SK-N-SH (cell line): Measurements from ENCODE around the gene LRIF1. TPM values are rescaled to one million over a fixed set of nuclear protein-coding genes. Genes with fewer than 3 reads are reported as not detected.

Source experiments
- CTCF ChIA-PET: fragments of 300-600, 350-600 bp; formaldehyde crosslinking; extraction: SDS; loops from one replicate; lab custom pipeline; 2021; lab: Yijun Ruan, JAX
- POLR2A ChIA-PET: fragments of 350-600 bp; sonication (Branson Sonifier 250); formaldehyde crosslinking; extraction: SDS; loops from one replicate; lab custom pipeline; 2020; ENCODE audit warnings: antibody characterized with exemption, inconsistent platforms; lab: Yijun Ruan, JAX
- DNase-seq: peaks from one replicate; pipeline ENCODE4 v3.0.0; 2012
- H2AFZ ChIP-seq: fragments of 200-600 bp; sonication (generic); 2 replicates; pipeline ENCODE4 v1.8.1; 2016; ENCODE audit warnings: antibody characterized with exemption, mild to moderate bottlenecking, low read depth
- H3F3A ChIP-seq: fragments of 200-600 bp; sonication (generic); replicated peaks from 2 replicates; pipeline ENCODE3; 2016; ENCODE audit warnings: antibody characterized with exemption, mild to moderate bottlenecking; ENCODE audit not compliant: insufficient read depth
- H3K27ac ChIP-seq, 2 experiments: fragments of 200-500 bp in 1 of 2; fragments of 200-600 bp in 1 of 2; sonication (Bioruptor generic) in 1 of 2; sonication (generic), shearing (Covaris generic) in 1 of 2; 2 replicates each; pipeline versions ENCODE4 v1.5.1 to v1.6.1; 2014 to 2016; ENCODE audit warnings: low read depth in 2 of 2, inconsistent platforms in 1 of 2, low read length in 1 of 2, mild to moderate bottlenecking in 1 of 2, mixed read lengths in 1 of 2
- H3K27me3 ChIP-seq: fragments of 200-600 bp; sonication (generic), shearing (Covaris generic); 2 replicates; pipeline ENCODE4 v1.6.1; 2016; ENCODE audit warnings: mixed run types; ENCODE audit not compliant: insufficient read depth
- H3K36me3 ChIP-seq, 2 experiments: fragments of 200-500 bp in 1 of 2; fragments of 200-600 bp in 1 of 2; sonication (Bioruptor generic) in 1 of 2; sonication (generic) in 1 of 2; replicated peaks in 1 of 2; 2 replicates each; pipeline versions ENCODE3 to v1.5.1; 2014 to 2016; ENCODE audit warnings: low read length in 1 of 2, mild to moderate bottlenecking in 1 of 2; ENCODE audit not compliant: insufficient read depth in 2 of 2, control insufficient read depth in 1 of 2
- H3K4me1 ChIP-seq, 2 experiments: fragments of 200-500 bp in 1 of 2; fragments of 200-600 bp in 1 of 2; sonication (Bioruptor generic) in 1 of 2; sonication (generic), shearing (Covaris generic) in 1 of 2; 2 replicates each; pipeline versions ENCODE4 v1.5.1 to v1.6.1; 2014 to 2016; ENCODE audit warnings: low read depth in 1 of 2, low read length in 1 of 2, mixed run types in 1 of 2; ENCODE audit not compliant: insufficient read depth in 2 of 2, control insufficient read depth in 1 of 2
- H3K4me2 ChIP-seq: fragments of 200-600 bp; sonication (generic), shearing (Covaris generic); 2 replicates; pipeline ENCODE4 v1.6.1; 2017; ENCODE audit warnings: mixed run types
- H3K4me3 ChIP-seq, 2 experiments: fragments of 200-500 bp in 1 of 2; fragments of 200-600 bp in 1 of 2; sonication (Bioruptor generic) in 1 of 2; sonication (generic), shearing (Covaris generic) in 1 of 2; 2 replicates each; pipeline versions ENCODE4 v1.5.1 to v1.8.1; 2014 to 2016; ENCODE audit warnings: low read depth in 2 of 2, inconsistent platforms in 1 of 2, low read length in 1 of 2, mild to moderate bottlenecking in 1 of 2, mixed read lengths in 1 of 2, moderate library complexity in 1 of 2
- H3K79me2 ChIP-seq: fragments of 200-600 bp; sonication (generic); 2 replicates; pipeline ENCODE4 v1.8.1; 2017; ENCODE audit warnings: mild to moderate bottlenecking; ENCODE audit not compliant: insufficient read depth
- H3K9ac ChIP-seq: fragments of 200-600 bp; sonication (generic); 2 replicates; pipeline ENCODE4 v1.6.1; 2017; ENCODE audit warnings: mixed run types
- H3K9me2 ChIP-seq: fragments of 200-600 bp; sonication (generic); 2 replicates; pipeline ENCODE4 v1.6.1; 2017; ENCODE audit warnings: mixed run types
- H3K9me3 ChIP-seq: fragments of 200-600 bp; sonication (generic); 2 replicates; pipeline ENCODE4 v1.6.1; 2017; ENCODE audit warnings: mixed run types, mild to moderate bottlenecking, moderate library complexity
- H4K20me1 ChIP-seq: fragments of 200-600 bp; sonication (generic); 2 replicates; pipeline ENCODE4 v1.6.1; 2017; ENCODE audit warnings: mild to moderate bottlenecking, mixed run types; ENCODE audit not compliant: insufficient read depth
- CHD2 ChIP-seq: fragments of 150-350 bp; IDR thresholded peaks from 2 replicates; pipeline ENCODE4 v1.6.1; 2018; ENCODE audit warnings: low read length; ENCODE audit not compliant: partially characterized antibody
- EP300 ChIP-seq, 2 experiments: IDR thresholded peaks; 2 replicates each; pipeline versions ENCODE4 v1.4.0 to v1.6.1; 2012; ENCODE audit warnings: borderline replicate concordance in 1 of 2, low read depth in 1 of 2, low read length in 1 of 2
- FOSL2 ChIP-seq: IDR thresholded peaks from 2 replicates; pipeline ENCODE4 v1.4.0; 2012; ENCODE audit warnings: low read depth, mild to moderate bottlenecking, moderate library complexity, borderline replicate concordance
- FOXJ3 ChIP-seq: sonication (generic); formaldehyde crosslinking; IDR thresholded peaks from 2 replicates; pipeline ENCODE4 v1.5.1; 2020; ENCODE audit warnings: mild to moderate bottlenecking, missing genetic modification reagents
- FOXM1 ChIP-seq: IDR thresholded peaks from 2 replicates; pipeline ENCODE4 v1.4.0; 2012; ENCODE audit warnings: low read depth, mild to moderate bottlenecking
- MEF2A ChIP-seq: IDR thresholded peaks from 2 replicates; pipeline ENCODE4 v1.4.0; 2012; ENCODE audit warnings: low read depth, borderline replicate concordance
- MXI1 ChIP-seq: IDR thresholded peaks from 2 replicates; pipeline ENCODE4 v1.6.1; 2012; ENCODE audit warnings: mild to moderate bottlenecking, low read depth, low read length, improper control_type of control experiment
- NRF1 ChIP-seq: IDR thresholded peaks from 2 replicates; pipeline ENCODE4 v1.6.1; 2012; ENCODE audit warnings: low read depth, mild to moderate bottlenecking, low read length
- RAD21 ChIP-seq: IDR thresholded peaks from 2 replicates; pipeline ENCODE4 v1.6.1; 2012; ENCODE audit warnings: mild to moderate bottlenecking, low read length
- RCOR1 ChIP-seq: fragments of 150-350 bp; IDR thresholded peaks from 2 replicates; pipeline ENCODE4 v1.6.1; 2017; ENCODE audit warnings: antibody characterized with exemption, low read length
- RFX5 ChIP-seq: IDR thresholded peaks from 2 replicates; pipeline ENCODE4 v1.6.1; 2012; ENCODE audit warnings: mild to moderate bottlenecking, improper control_type of control experiment, low read length
- RXRA ChIP-seq: IDR thresholded peaks from 2 replicates; pipeline ENCODE4 v1.4.0; 2012; ENCODE audit warnings: low read depth, mild to moderate bottlenecking, borderline replicate concordance
- USF1 ChIP-seq: IDR thresholded peaks from 2 replicates; pipeline ENCODE4 v1.4.0; 2012; ENCODE audit warnings: low read depth, borderline replicate concordance
- YY1 ChIP-seq: IDR thresholded peaks from 2 replicates; pipeline ENCODE4 v1.4.0; 2012; ENCODE audit warnings: low read depth, mild to moderate bottlenecking
- ZBTB33 ChIP-seq: IDR thresholded peaks from 2 replicates; pipeline ENCODE4 v1.4.0; 2012; ENCODE audit warnings: low read depth, borderline replicate concordance
- WGBS: methylation state at CpG from one replicate; pipeline ENCODE4 v1.1.6; 2017; ENCODE audit warnings: low lambda C conversion rate; 5-methylcytosine and 5-hydroxymethylcytosine counted together
- polyA plus RNA-seq, 3 experiments: library from polyadenylated mRNA; depleted of rRNA; stranded (reverse); fragments of >200 nt; gene quantifications; 2 replicates each; pipeline ENCODE4 v1.2.3, GENCODE V29; 2012

LRIF1 gene
- polyA plus RNA-seq, 1 of the 3 experiments (the other 2 are of a cell fraction) = 6.6 TPM

GRCh38 chr1:110967256-110967655, 3.5 kb upstream of the LRIF1 start:
- Histone ChIP-seq H4K20me1 (peaks cover 1% of the 10 kb centered on the region; the same call in 1 of the 2 replicates), H3K79me2 (peaks cover 8% of the 10 kb centered on the region), H2AFZ (0 out of 2 replicates have a peak overlapping the region, but pooled peaks have one; percentile 25), H3K9me2 (no peaks in the 10 kb centered on the region), H3K27me3 (no peaks in the 10 kb centered on the region; the same call in 1 of the 2 replicates), H3K9ac (no peak overlapping the region), H3K4me1 (no peaks in the 10 kb centered on the region; a peak in 2 of 4 replicates), H3K4me3 (no peak overlapping the region), H3K27ac (no peak overlapping the region), H3K9me3 (no peaks in the 10 kb centered on the region), H3K4me2 (no peak overlapping the region), H3K36me3 (peaks cover 0 to 4% of the 10 kb centered on the region in 2 experiments), H3F3A (peaks cover 19% of the 10 kb centered on the region)
- ChIA-PET POLR2A (no interaction called here), CTCF (interaction anchor here (0.6 to 0.7 kb wide), 2 partner anchors 14 to 692 kb away, joined by 3 read pairs; no protein-coding TSS in a partner anchor)
- TF ChIP-seq FOSL2 (no peak), MEF2A (no peak), RFX5 (no peak), RCOR1 (no peak), ZBTB33 (no peak), FOXJ3 (CRISPR knock-in tag) (no peak), EP300 (IDR thresholded peaks at IDR 0.05; ENCODE audit: borderline replicate concordance in 1 of 2, low read depth in 1 of 2, low read length in 1 of 2) (no peak), FOXM1 (no peak), RXRA (no peak), USF1 (no peak), CHD2 (no peak), MXI1 (no peak)
- WGBS = 4% methylated on average over 1 of the region's 1 CpG
- DNase-seq = no peak

GRCh38 chr1:110964455-110964903, 757 bp upstream of the LRIF1 start:
- no peak for TF ChIP-seq RAD21
- no peak for TF ChIP-seq NRF1
- TF ChIP-seq MEF2A = no peak
- TF ChIP-seq CHD2 = no peak
- TF ChIP-seq YY1 = 0 out of 2 replicates have a peak, but pooled peaks have one; percentile 45
- TF ChIP-seq, all 33 proteins: peak for 1
- Histone ChIP-seq H4K20me1 (peaks cover 26% of the 10 kb centered on the region), H2AFZ (peak overlapping the region; percentile 91), H3K36me3 (peaks cover 0 to 25% of the 10 kb centered on the region in 2 experiments), H3K27me3 (no peaks in the 10 kb centered on the region), H3F3A (peaks cover 19% of the 10 kb centered on the region), H3K79me2 (peaks cover 35% of the 10 kb centered on the region), H3K27ac (peak overlapping the region; percentile 83 to 88), H3K4me2 (peak overlapping the region; percentile 86), H3K4me1 (no peaks in the 10 kb centered on the region; a peak in 2 of 4 replicates), H3K9me2 (no peaks in the 10 kb centered on the region), H3K9me3 (no peaks in the 10 kb centered on the region), H3K4me3 (peak overlapping the region; percentile 77 to 89), H3K9ac (peak overlapping the region; percentile 73)
- CTCF ChIA-PET = interaction anchor here (0.7 to 1.2 kb wide), 3 partner anchors 28 to 39 kb away, joined by 3 to 4 read pairs (median 4); no protein-coding TSS in a partner anchor
- 33% methylated on average over 6 of the region's 6 CpGs for WGBS
- no peak for DNase-seq
- POLR2A ChIA-PET = interaction anchor here (1.4 kb wide), 1 partner anchor 175 kb away, joined by 4 read pairs; the partner anchor contains the start of genes CEPT1 and DRAM2
